GM23338 (cell line): ENCODE measurements around the gene CTNNBIP1. TPM values are rescaled to one million over a fixed set of nuclear protein-coding genes. Genes with fewer than 3 reads are reported as not detected.

Source experiments
- ZNF114 ChIP-seq: fragments of 250-450 bp; sonication (Bioruptor Pico); IDR thresholded peaks from 2 replicates; pipeline ENCODE4 v1.5.0; 2020; ENCODE audit warnings: mild to moderate bottlenecking, moderate library complexity
- ZNF331 ChIP-seq: fragments of 250-450 bp; sonication (Bioruptor Pico); IDR thresholded peaks from 2 replicates; pipeline ENCODE4 v1.5.0; 2020; ENCODE audit warnings: low read depth, mild to moderate bottlenecking, moderate library complexity
- polyA plus RNA-seq: library from polyadenylated mRNA; unstranded; fragments of >200 nt; fragmentation: Nextera tagmentation; extraction: Ambion mirVana; gene quantifications from 2 replicates; pipeline ENCODE4 v1.2.1, GENCODE V29; 2016
- total RNA-seq: library from RNA; depleted of rRNA; stranded (reverse); fragments of >200 nt; shearing (Covaris generic); gene quantifications from 2 replicates; pipeline ENCODE4 v1.2.3, GENCODE V29; 2014
- TF ChIP-seq, protein P1 (sequence below): fragments of 250-450 bp; sonication (Bioruptor Pico); IDR thresholded peaks from 2 replicates; pipeline ENCODE4 v1.5.0; 2020; ENCODE audit warnings: mild to moderate bottlenecking, moderate library complexity
- TF ChIP-seq, protein P2 (sequence below): IDR thresholded peaks from one replicate; pipeline ENCODE4 v1.6.1; 2018; ENCODE audit warnings: antibody characterized with exemption; ENCODE audit not compliant: unreplicated experiment
- TF ChIP-seq, protein P3 (sequence below), 2 experiments: fragments of 200-600 bp in 1 of 2; sonication (generic) in 1 of 2; conservative IDR thresholded peaks; 2 replicates each; pipeline versions ENCODE4 v1.5.1 to v1.6.1; 2016 to 2017; ENCODE audit warnings: antibody characterized with exemption in 2 of 2, low read depth in 2 of 2, mild to moderate bottlenecking in 2 of 2, moderate library complexity in 1 of 2

CTNNBIP1 gene
- total and polyA plus RNA-seq, 2 experiments from 2014 or later, result 30.3 to 55.1 TPM

DNA sequence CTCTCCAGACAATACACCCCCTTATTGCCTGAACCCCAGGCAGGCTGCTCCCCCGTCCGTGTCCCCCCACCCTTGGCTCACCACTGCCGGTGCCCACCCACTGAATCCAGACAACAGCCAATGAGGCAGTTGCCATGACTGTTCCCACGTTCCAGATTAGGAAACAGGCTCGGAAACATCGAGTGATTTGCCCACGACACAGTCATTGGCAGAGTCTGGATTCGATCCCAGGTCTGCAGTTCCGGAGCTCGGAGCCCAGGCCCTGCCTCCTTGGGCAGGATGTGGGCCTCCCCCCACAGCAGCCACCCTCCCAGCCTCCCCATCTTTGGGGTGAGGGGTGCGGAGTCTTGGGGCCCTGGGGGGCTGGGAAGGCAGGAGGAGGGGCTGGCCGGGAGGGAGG lies 66.0 kb downstream of the CTNNBIP1 start (continued):
- TF ChIP-seq, protein P1, sequence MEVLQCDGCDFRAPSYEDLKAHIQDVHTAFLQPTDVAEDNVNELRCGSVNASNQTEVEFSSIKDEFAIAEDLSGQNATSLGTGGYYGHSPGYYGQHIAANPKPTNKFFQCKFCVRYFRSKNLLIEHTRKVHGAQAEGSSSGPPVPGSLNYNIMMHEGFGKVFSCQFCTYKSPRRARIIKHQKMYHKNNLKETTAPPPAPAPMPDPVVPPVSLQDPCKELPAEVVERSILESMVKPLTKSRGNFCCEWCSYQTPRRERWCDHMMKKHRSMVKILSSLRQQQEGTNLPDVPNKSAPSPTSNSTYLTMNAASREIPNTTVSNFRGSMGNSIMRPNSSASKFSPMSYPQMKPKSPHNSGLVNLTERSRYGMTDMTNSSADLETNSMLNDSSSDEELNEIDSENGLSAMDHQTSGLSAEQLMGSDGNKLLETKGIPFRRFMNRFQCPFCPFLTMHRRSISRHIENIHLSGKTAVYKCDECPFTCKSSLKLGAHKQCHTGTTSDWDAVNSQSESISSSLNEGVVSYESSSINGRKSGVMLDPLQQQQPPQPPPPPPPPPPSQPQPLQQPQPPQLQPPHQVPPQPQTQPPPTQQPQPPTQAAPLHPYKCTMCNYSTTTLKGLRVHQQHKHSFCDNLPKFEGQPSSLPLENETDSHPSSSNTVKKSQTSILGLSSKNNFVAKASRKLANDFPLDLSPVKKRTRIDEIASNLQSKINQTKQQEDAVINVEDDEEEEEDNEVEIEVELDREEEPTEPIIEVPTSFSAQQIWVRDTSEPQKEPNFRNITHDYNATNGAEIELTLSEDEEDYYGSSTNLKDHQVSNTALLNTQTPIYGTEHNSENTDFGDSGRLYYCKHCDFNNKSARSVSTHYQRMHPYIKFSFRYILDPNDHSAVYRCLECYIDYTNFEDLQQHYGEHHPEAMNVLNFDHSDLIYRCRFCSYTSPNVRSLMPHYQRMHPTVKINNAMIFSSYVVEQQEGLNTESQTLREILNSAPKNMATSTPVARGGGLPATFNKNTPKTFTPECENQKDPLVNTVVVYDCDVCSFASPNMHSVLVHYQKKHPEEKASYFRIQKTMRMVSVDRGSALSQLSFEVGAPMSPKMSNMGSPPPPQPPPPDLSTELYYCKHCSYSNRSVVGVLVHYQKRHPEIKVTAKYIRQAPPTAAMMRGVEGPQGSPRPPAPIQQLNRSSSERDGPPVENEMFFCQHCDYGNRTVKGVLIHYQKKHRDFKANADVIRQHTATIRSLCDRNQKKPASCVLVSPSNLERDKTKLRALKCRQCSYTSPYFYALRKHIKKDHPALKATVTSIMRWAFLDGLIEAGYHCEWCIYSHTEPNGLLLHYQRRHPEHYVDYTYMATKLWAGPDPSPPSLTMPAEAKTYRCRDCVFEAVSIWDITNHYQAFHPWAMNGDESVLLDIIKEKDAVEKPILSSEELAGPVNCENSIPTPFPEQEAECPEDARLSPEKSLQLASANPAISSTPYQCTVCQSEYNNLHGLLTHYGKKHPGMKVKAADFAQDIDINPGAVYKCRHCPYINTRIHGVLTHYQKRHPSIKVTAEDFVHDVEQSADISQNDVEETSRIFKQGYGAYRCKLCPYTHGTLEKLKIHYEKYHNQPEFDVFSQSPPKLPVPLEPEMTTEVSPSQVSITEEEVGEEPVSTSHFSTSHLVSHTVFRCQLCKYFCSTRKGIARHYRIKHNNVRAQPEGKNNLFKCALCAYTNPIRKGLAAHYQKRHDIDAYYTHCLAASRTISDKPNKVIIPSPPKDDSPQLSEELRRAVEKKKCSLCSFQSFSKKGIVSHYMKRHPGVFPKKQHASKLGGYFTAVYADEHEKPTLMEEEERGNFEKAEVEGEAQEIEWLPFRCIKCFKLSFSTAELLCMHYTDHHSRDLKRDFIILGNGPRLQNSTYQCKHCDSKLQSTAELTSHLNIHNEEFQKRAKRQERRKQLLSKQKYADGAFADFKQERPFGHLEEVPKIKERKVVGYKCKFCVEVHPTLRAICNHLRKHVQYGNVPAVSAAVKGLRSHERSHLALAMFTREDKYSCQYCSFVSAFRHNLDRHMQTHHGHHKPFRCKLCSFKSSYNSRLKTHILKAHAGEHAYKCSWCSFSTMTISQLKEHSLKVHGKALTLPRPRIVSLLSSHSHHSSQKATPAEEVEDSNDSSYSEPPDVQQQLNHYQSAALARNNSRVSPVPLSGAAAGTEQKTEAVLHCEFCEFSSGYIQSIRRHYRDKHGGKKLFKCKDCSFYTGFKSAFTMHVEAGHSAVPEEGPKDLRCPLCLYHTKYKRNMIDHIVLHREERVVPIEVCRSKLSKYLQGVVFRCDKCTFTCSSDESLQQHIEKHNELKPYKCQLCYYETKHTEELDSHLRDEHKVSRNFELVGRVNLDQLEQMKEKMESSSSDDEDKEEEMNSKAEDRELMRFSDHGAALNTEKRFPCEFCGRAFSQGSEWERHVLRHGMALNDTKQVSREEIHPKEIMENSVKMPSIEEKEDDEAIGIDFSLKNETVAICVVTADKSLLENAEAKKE (CRISPR knock-in tag), result no peak
- no peak for TF ChIP-seq ZNF114
- TF ChIP-seq ZNF331 (CRISPR knock-in tag), result no peak
- TF ChIP-seq, protein P2, sequence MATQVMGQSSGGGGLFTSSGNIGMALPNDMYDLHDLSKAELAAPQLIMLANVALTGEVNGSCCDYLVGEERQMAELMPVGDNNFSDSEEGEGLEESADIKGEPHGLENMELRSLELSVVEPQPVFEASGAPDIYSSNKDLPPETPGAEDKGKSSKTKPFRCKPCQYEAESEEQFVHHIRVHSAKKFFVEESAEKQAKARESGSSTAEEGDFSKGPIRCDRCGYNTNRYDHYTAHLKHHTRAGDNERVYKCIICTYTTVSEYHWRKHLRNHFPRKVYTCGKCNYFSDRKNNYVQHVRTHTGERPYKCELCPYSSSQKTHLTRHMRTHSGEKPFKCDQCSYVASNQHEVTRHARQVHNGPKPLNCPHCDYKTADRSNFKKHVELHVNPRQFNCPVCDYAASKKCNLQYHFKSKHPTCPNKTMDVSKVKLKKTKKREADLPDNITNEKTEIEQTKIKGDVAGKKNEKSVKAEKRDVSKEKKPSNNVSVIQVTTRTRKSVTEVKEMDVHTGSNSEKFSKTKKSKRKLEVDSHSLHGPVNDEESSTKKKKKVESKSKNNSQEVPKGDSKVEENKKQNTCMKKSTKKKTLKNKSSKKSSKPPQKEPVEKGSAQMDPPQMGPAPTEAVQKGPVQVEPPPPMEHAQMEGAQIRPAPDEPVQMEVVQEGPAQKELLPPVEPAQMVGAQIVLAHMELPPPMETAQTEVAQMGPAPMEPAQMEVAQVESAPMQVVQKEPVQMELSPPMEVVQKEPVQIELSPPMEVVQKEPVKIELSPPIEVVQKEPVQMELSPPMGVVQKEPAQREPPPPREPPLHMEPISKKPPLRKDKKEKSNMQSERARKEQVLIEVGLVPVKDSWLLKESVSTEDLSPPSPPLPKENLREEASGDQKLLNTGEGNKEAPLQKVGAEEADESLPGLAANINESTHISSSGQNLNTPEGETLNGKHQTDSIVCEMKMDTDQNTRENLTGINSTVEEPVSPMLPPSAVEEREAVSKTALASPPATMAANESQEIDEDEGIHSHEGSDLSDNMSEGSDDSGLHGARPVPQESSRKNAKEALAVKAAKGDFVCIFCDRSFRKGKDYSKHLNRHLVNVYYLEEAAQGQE, result no peak
- TF ChIP-seq, protein P3, sequence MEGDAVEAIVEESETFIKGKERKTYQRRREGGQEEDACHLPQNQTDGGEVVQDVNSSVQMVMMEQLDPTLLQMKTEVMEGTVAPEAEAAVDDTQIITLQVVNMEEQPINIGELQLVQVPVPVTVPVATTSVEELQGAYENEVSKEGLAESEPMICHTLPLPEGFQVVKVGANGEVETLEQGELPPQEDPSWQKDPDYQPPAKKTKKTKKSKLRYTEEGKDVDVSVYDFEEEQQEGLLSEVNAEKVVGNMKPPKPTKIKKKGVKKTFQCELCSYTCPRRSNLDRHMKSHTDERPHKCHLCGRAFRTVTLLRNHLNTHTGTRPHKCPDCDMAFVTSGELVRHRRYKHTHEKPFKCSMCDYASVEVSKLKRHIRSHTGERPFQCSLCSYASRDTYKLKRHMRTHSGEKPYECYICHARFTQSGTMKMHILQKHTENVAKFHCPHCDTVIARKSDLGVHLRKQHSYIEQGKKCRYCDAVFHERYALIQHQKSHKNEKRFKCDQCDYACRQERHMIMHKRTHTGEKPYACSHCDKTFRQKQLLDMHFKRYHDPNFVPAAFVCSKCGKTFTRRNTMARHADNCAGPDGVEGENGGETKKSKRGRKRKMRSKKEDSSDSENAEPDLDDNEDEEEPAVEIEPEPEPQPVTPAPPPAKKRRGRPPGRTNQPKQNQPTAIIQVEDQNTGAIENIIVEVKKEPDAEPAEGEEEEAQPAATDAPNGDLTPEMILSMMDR (conservative IDR thresholded peaks at IDR 0.05; ENCODE audit: low read depth in 2 of 2), result no peak
